Urinary bladder (tissue), 4 donors: Measurements from ENCODE around the gene NAA35. TPM values are rescaled to one million over a fixed set of nuclear protein-coding genes. Genes with fewer than 3 reads are reported as not detected.
"Not testable (repeated sequence)": the region's sequence is repeated elsewhere in the genome, so short reads cannot be mapped to it uniquely, and the experiment has no call there.

Source experiments
- DNase-seq: peaks from one replicate; pipeline ENCODE4 v3.0.0-alpha.2; 2015; ENCODE audit errors: extremely low spot score
- H3K27ac ChIP-seq: one replicate; pipeline ENCODE4 v1.5.1; 2013; ENCODE audit warnings: low read depth, mild to moderate bottlenecking, moderate library complexity
- H3K36me3 ChIP-seq: one replicate; pipeline ENCODE4 v1.6.1; 2013; ENCODE audit warnings: mild to moderate bottlenecking, moderate library complexity; ENCODE audit not compliant: insufficient read depth
- H3K4me1 ChIP-seq: one replicate; pipeline ENCODE4 v1.6.1; 2013; ENCODE audit warnings: mild to moderate bottlenecking, moderate library complexity; ENCODE audit not compliant: insufficient read depth
- H3K4me3 ChIP-seq: one replicate; pipeline ENCODE4 v1.5.1; 2013; ENCODE audit warnings: low read depth, low read length
- WGBS: extraction: QIAGEN DNeasy Blood & Tissue Kit; methylation state at CpG from one replicate; pipeline ENCODE4 v1.1.7; 2013; 5-methylcytosine and 5-hydroxymethylcytosine counted together
- polyA plus RNA-seq: library from polyadenylated mRNA; stranded (reverse); fragments of 200-250 nt; gene quantifications from one replicate; pipeline ENCODE4 v1.2.3, GENCODE V29; 2013
- total RNA-seq: library from RNA; depleted of rRNA; stranded (reverse); fragments of >200 nt; gene quantifications from one replicate; pipeline ENCODE4 v1.2.3, GENCODE V29; 2014
- donor health status: healthy with polysubstance abuse.
- donor health status: healthy.

The NAA35 gene
- total and polyA plus RNA-seq, 2 donors: 11.2 to 43.8 TPM

- Histone ChIP-seq H3K36me3 (peaks cover 4% of the 10 kb centered on the region), H3K4me1 (no peaks in the 10 kb centered on the region), H3K4me3 (no peak overlapping the region), H3K27ac (no peak overlapping the region)
- 94% methylated on average over 1 of the region's 1 CpG for WGBS
- no peak for DNase-seq
These were observed 28.8 kb downstream of the NAA35 start for GRCh38 chr9:85969727-85970126.

- Histone ChIP-seq H3K36me3 (peaks cover 4% of the 10 kb centered on the region), H3K27ac (no peak overlapping the region), H3K4me3 (no peak overlapping the region), H3K4me1 (no peaks in the 10 kb centered on the region)
- no peak for DNase-seq
These were observed 30.8 kb downstream of the NAA35 start for GRCh38 chr9:85971731-85972130.

GRCh38 chr9:85973238-85973637 is 32.3 kb downstream of the NAA35 start:
- H3K4me1 ChIP-seq: no peaks in the 10 kb centered on the region
- WGBS: 88% methylated on average over 1 of the region's 1 CpG
- DNase-seq: no peak

GRCh38 chr9:85974055-85974547 is 33.2 kb downstream of the NAA35 start:
- not testable (repeated sequence) for H3K4me3 ChIP-seq, H3K4me1 ChIP-seq, H3K27ac ChIP-seq, H3K36me3 ChIP-seq, DNase-seq
- WGBS: 86% methylated on average over 5 of the region's 5 CpGs

More at GRCh38 chr9:85973238-85973637, 32.3 kb downstream of the NAA35 start:
- Histone ChIP-seq H3K27ac (no peak overlapping the region), H3K36me3 (peaks cover 4% of the 10 kb centered on the region), H3K4me3 (no peak overlapping the region)

GRCh38 chr9:85978496-85978895 is 37.5 kb downstream of the NAA35 start:
- Histone ChIP-seq H3K4me3 (no peak overlapping the region), H3K36me3 (no peaks in the 10 kb centered on the region), H3K27ac (no peak overlapping the region), H3K4me1 (no peaks in the 10 kb centered on the region)
- WGBS: 62% methylated on average over 4 of the region's 4 CpGs
- DNase-seq: no peak

- peaks cover 3% of the 10 kb centered on the region for H3K36me3 ChIP-seq
- no peak overlapping the region for H3K4me3 ChIP-seq
- no peak for DNase-seq
- no peaks in the 10 kb centered on the region for H3K4me1 ChIP-seq
- no peak overlapping the region for H3K27ac ChIP-seq
- 39% methylated on average over 3 of the region's 3 CpGs for WGBS
These were observed 40.4 kb downstream of the NAA35 start for GRCh38 chr9:85981369-85981768.

- over 99% methylated on average over 2 of the region's 2 CpGs for WGBS
- Histone ChIP-seq H3K27ac (no peak overlapping the region), H3K4me1 (no peaks in the 10 kb centered on the region), H3K36me3 (peaks cover 6% of the 10 kb centered on the region), H3K4me3 (no peak overlapping the region)
- no peak for DNase-seq
These were observed 43.5 kb downstream of the NAA35 start for GRCh38 chr9:85984457-85984856.

- 74% methylated on average over 3 of the region's 3 CpGs for WGBS
These were observed 46.3 kb downstream of the NAA35 start for GRCh38 chr9:85987236-85987635.

GRCh38 chr9:85994191-85994590 is 53.2 kb downstream of the NAA35 start:
- Histone ChIP-seq H3K4me3 (no peak overlapping the region), H3K4me1 (no peaks in the 10 kb centered on the region), H3K27ac (no peak overlapping the region), H3K36me3 (peaks cover 5% of the 10 kb centered on the region)
- 87% methylated on average over 2 of the region's 2 CpGs for WGBS
- no peak for DNase-seq

More at GRCh38 chr9:85987236-85987635, 46.3 kb downstream of the NAA35 start:
- no peak for DNase-seq
- H3K4me1 ChIP-seq: no peaks in the 10 kb centered on the region
- H3K4me3 ChIP-seq: no peak overlapping the region
- H3K27ac ChIP-seq: no peak overlapping the region
- H3K36me3 ChIP-seq: peaks cover 6% of the 10 kb centered on the region

GRCh38 chr9:85995097-85995496 is 54.2 kb downstream of the NAA35 start:
- no peak for DNase-seq
- H3K36me3 ChIP-seq: peaks cover 5% of the 10 kb centered on the region
- no peak overlapping the region for H3K27ac ChIP-seq
- H3K4me3 ChIP-seq: no peak overlapping the region
- H3K4me1 ChIP-seq: no peaks in the 10 kb centered on the region

- Histone ChIP-seq H3K4me1 (no peaks in the 10 kb centered on the region), H3K4me3 (no peak overlapping the region), H3K27ac (no peak overlapping the region), H3K36me3 (peaks cover 5% of the 10 kb centered on the region)
- 99% methylated on average over 1 of the region's 1 CpG for WGBS
- DNase-seq: no peak
These were observed 54.7 kb downstream of the NAA35 start for GRCh38 chr9:85995599-85995998.

GRCh38 chr9:86005253-86005775 is 64.4 kb downstream of the NAA35 start:
- Histone ChIP-seq H3K4me3 (no peak overlapping the region), H3K4me1 (no peaks in the 10 kb centered on the region), H3K36me3 (peaks cover 8% of the 10 kb centered on the region), H3K27ac (no peak overlapping the region)
- 97% methylated on average over 1 of the region's 1 CpG for WGBS
- DNase-seq: no peak

- Histone ChIP-seq H3K27ac (no peak overlapping the region), H3K4me1 (no peaks in the 10 kb centered on the region), H3K4me3 (no peak overlapping the region), H3K36me3 (peaks cover 5% of the 10 kb centered on the region)
- 75% methylated on average over 2 of the region's 2 CpGs for WGBS
- DNase-seq: no peak
These were observed 68.2 kb downstream of the NAA35 start for GRCh38 chr9:86009133-86009532.

- Histone ChIP-seq H3K4me1 (no peaks in the 10 kb centered on the region), H3K4me3 (no peak overlapping the region), H3K27ac (no peak overlapping the region), H3K36me3 (peaks cover 9% of the 10 kb centered on the region)
- DNase-seq: no peak
- WGBS: 98% methylated on average over 1 of the region's 1 CpG
These were observed 79.8 kb downstream of the NAA35 start for GRCh38 chr9:86020731-86021130.

GRCh38 chr9:86021166-86021565 is 80.2 kb downstream of the NAA35 start:
- 86% methylated on average over 6 of the region's 6 CpGs for WGBS
- DNase-seq: no peak
- no peak overlapping the region for H3K4me3 ChIP-seq
- peaks cover 9% of the 10 kb centered on the region for H3K36me3 ChIP-seq
- H3K4me1 ChIP-seq: no peaks in the 10 kb centered on the region
- no peak overlapping the region for H3K27ac ChIP-seq
